T-helper 9 cell (primary cell): ENCODE data around the gene MEI1.

Experiments used
- DNase-seq: peaks from one replicate; pipeline ENCODE4 v3.0.0-alpha.2; 2020

Gene MEI1

DNA sequence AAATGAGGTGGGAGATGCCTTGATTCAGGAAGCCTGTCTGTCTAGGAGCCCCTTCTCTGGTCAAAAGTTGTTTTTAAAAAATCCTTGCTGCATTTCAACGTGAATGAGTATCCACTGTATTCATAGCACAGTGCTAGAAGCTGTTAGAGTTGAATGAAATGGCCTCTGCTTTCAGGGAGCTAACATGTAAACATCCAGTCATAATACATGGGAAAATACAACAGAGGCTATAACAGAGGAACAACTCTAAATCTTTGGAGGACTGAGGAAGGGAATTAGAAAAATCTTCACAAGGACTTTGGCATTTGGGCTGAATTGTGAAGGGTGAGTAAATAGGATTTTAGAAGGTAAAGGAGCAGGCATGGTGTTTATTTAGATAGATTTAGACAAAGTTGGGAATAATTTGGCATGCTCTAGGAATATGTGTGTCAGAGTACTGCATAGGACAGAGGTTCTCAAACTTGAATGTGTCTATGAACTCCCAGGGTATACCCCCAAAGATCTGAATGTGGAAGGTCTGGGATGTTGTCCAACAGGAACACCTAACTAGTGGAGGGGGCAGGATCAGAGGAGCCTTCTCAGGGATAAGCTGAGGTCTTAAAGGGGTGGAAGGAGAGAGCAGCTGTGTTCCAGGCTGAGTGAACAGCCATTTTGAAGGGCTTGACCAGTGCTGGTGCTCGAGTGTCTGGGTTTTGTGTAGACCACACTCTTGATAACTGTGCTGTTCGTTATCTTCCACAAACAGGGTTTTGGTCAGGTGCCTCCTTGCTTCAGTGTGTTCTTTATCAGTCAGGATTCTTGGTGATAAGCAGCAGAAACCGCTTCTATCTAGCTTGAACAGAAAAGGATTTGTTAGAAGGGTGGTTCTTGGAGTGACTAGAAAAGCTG lies 146.3 kb downstream of the MEI1 start:
- DNase-seq, result no peak

DNA sequence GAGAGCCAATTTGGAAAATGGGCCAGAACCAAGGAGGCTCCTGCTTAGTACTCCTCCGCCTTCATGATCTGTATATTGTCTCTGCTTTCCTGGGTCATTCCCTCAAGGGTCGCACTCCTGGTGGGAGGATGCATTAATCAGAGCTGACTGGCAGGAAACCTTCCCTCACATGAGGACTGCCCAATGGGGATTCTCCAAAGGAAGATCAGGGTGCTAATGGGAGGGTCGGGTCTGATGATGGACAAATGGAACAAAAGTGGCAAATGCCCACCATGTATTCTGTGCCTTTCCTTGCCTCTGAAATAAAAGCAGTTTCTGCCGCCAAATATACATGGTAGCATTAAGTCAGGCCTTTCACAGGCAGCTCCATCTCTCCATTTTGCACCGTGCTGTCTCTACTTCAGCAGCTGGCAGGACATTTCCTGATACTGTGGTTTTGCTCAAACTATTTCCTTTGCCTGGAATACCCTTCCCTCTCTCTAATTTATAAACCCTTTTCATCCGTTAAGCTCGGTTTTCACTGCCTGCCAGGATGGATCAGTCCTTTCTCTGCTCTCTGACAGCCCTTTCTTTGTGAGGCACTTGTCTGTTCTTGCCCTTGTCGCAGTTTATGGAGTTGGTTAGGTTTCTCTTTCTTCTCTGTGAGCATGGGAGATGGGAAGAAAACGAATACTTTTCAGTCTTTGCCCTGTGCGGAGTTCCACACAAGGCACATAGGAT lies 147.1 kb downstream of the MEI1 start:
- no peak for DNase-seq

DNA sequence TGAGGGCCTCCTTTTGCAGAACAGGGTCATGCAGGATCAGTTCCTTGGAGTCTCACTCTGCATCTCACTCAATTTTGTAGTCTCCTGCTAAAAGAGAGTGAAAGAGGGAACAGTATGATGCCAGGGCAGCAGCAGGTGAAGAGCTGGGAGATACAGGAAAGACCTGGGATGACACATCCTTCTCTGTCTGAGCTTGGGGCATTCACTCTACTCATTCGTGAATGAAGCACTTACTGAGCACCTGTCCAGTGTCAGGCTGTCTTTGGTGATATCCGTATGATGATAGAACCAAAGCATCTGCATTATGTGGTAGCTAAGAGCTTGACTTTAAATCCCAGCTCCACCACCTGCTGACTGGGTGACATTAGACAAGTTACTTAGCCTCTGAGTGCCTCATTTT lies 148.0 kb downstream of the MEI1 start:
- no peak for DNase-seq

DNA sequence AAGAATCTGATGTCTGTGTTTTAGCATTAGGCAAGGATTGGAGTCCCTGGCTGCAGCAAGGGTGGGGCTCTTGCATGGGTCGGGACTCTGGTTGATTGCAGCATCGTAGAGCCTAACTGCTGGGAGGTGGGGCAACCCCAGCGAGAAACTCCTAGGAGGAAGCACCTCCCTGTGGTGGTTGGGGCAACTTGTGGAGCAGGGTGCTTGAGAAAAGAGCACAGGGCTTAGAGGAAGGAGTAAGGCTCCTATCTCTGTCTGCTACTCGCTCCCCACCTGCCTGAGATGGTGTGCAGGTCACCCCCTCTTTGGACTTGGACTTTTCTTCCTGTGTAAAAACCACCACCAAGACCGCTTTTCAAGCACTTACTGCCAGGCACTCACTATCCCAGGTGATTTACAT lies 149.2 kb downstream of the MEI1 start:
- DNase-seq, result no peak
